Measurements from ENCODE around the gene MB. TPM values are rescaled to one million over a fixed set of nuclear protein-coding genes. Genes with fewer than 3 reads are reported as not detected.

The MB gene
- total and polyA plus RNA-seq, 2 donors (not counting 1 experiment from before 2014, with no cell fraction given) = not detected

GRCh38 chr22:35596821-35597220 is 20.3 kb downstream of the MB start:
- Histone ChIP-seq H3K27ac (ENCODE audit: low read length in 2 of 2) (no peak overlapping the region), H3K4me2 (replicated peaks; ENCODE audit: low read depth, low read length, poor library complexity, severe bottlenecking) (no peak overlapping the region), H3K9me3 (ENCODE audit: control extremely low read depth in 1 of 3, control insufficient read depth in 2 of 3, insufficient read depth in 1 of 3, low read length in 2 of 3) (no peaks in the 10 kb centered on the region), H4K20me1 (ENCODE audit: control insufficient read depth, insufficient read depth, low read length, poor library complexity, severe bottlenecking) (no peaks in the 10 kb centered on the region), H3K4me1 (ENCODE audit: control insufficient read depth in 2 of 2, insufficient read depth in 2 of 2, low read length in 2 of 2) (no peaks in the 10 kb centered on the region), H3K36me3 (replicated peaks in 1 of 2; ENCODE audit: control extremely low read depth in 1 of 2, control insufficient read depth in 1 of 2, extremely low read depth in 1 of 2, insufficient read depth in 2 of 2, low read length in 1 of 2) (no peaks in the 10 kb centered on the region), H3K79me2 (ENCODE audit: control insufficient read depth, insufficient read depth, low read length) (no peaks in the 10 kb centered on the region), H3K9ac (ENCODE audit: low read length) (no peak overlapping the region), H2AFZ (ENCODE audit: insufficient read depth, low read depth, low read length, poor library complexity, severe bottlenecking) (no peak overlapping the region), H3K27me3 (replicated peaks in 1 of 4; ENCODE audit: control extremely low read depth in 1 of 4, control insufficient read depth in 3 of 4, insufficient read depth in 4 of 4, low read length in 3 of 4) (no peaks in the 10 kb centered on the region), H3K4me3 (ENCODE audit: control extremely low read depth in 1 of 5, extremely low read depth in 1 of 5, insufficient read depth in 1 of 5, low read depth in 2 of 5, low read length in 4 of 5) (no peak overlapping the region)
- Mint-ChIP-seq H3K9me3 (ENCODE audit: insufficient read depth) (no peaks in the 10 kb centered on the region), H3K27me3 (peaks cover 12% of the 10 kb centered on the region), H3K4me1 (no peaks in the 10 kb centered on the region), H3K4me3 (no peak overlapping the region), H3K27ac (no peak overlapping the region)
- no peak for ATAC-seq (ENCODE audit: low read depth)
- DNase-seq = no peak
- POLR2A ChIA-PET = no interaction called here
- CTCF ChIA-PET = no interaction called here
- intact Hi-C loops (cut with micrococcal nuclease) = no loop called here
- 93% methylated on average over 6 of the region's 7 CpGs for whole genome bisulfite sequencing (ENCODE audit: insufficient coverage)
- TF ChIP-seq CTCF (IDR thresholded peaks at IDR 0.05) (no peak), EZH2 (IDR thresholded peaks at IDR 0.05; ENCODE audit: borderline replicate concordance, insufficient read depth, low read depth, low read length, poor library complexity, severe bottlenecking) (no peak)

- ATAC-seq (ENCODE audit: low read depth) = no peak
- Mint-ChIP-seq H3K4me1 (no peaks in the 10 kb centered on the region), H3K9me3 (ENCODE audit: insufficient read depth) (no peaks in the 10 kb centered on the region), H3K27me3 (peaks cover 18% of the 10 kb centered on the region), H3K4me3 (no peak overlapping the region), H3K27ac (no peak overlapping the region)
- Histone ChIP-seq H3K36me3 (replicated peaks in 1 of 2; ENCODE audit: control extremely low read depth in 1 of 2, control insufficient read depth in 1 of 2, extremely low read depth in 1 of 2, insufficient read depth in 2 of 2, low read length in 1 of 2) (no peaks in the 10 kb centered on the region), H3K27me3 (replicated peaks in 1 of 4; ENCODE audit: control extremely low read depth in 1 of 4, control insufficient read depth in 3 of 4, insufficient read depth in 4 of 4, low read length in 3 of 4) (peaks cover 0 to 2% (median 0%) of the 10 kb centered on the region in 4 experiments), H3K4me3 (ENCODE audit: control extremely low read depth in 1 of 5, extremely low read depth in 1 of 5, insufficient read depth in 1 of 5, low read depth in 2 of 5, low read length in 4 of 5) (no peak overlapping the region), H3K9me3 (ENCODE audit: control extremely low read depth in 1 of 3, control insufficient read depth in 2 of 3, insufficient read depth in 1 of 3, low read length in 2 of 3) (no peaks in the 10 kb centered on the region), H2AFZ (ENCODE audit: insufficient read depth, low read depth, low read length, poor library complexity, severe bottlenecking) (no peak overlapping the region), H3K4me1 (ENCODE audit: control insufficient read depth in 2 of 2, insufficient read depth in 2 of 2, low read length in 2 of 2) (no peaks in the 10 kb centered on the region), H3K9ac (ENCODE audit: low read length) (no peak overlapping the region), H4K20me1 (ENCODE audit: control insufficient read depth, insufficient read depth, low read length, poor library complexity, severe bottlenecking) (no peaks in the 10 kb centered on the region), H3K4me2 (replicated peaks; ENCODE audit: low read depth, low read length, poor library complexity, severe bottlenecking) (no peak overlapping the region), H3K79me2 (ENCODE audit: control insufficient read depth, insufficient read depth, low read length) (no peaks in the 10 kb centered on the region), H3K27ac (ENCODE audit: low read length in 2 of 2) (no peak overlapping the region)
- DNase-seq = no peak
- 98% methylated on average over 5 of the region's 5 CpGs for WGBS (ENCODE audit: insufficient coverage)
- TF ChIP-seq EZH2 (IDR thresholded peaks at IDR 0.05; ENCODE audit: borderline replicate concordance, insufficient read depth, low read depth, low read length, poor library complexity, severe bottlenecking) (no peak), CTCF (IDR thresholded peaks at IDR 0.05) (no peak)
- POLR2A ChIA-PET = no interaction called here
- intact Hi-C loops (cut with micrococcal nuclease) = no loop called here
- CTCF ChIA-PET = no interaction called here
Measured at GRCh38 chr22:35594686-35595085, 22.4 kb downstream of the MB start.
